Activated T-cell treated with anti-CD3 and anti-CD28 coated beads for 24 hours (primary cell): ENCODE data around the gene G3BP1.
A peak's percentile ranks its signal among the peaks of the same experiment; 100 is the strongest.
"Not testable (repeated sequence)": the region's sequence is repeated elsewhere in the genome, so short reads cannot be mapped to it uniquely, and the experiment has no call there.

ENCODE experiments used
- DNase-seq: peaks from one replicate; pipeline ENCODE4 v3.0.0-alpha.2; 2020; ENCODE audit warnings: low read depth

G3BP1 gene

DNA sequence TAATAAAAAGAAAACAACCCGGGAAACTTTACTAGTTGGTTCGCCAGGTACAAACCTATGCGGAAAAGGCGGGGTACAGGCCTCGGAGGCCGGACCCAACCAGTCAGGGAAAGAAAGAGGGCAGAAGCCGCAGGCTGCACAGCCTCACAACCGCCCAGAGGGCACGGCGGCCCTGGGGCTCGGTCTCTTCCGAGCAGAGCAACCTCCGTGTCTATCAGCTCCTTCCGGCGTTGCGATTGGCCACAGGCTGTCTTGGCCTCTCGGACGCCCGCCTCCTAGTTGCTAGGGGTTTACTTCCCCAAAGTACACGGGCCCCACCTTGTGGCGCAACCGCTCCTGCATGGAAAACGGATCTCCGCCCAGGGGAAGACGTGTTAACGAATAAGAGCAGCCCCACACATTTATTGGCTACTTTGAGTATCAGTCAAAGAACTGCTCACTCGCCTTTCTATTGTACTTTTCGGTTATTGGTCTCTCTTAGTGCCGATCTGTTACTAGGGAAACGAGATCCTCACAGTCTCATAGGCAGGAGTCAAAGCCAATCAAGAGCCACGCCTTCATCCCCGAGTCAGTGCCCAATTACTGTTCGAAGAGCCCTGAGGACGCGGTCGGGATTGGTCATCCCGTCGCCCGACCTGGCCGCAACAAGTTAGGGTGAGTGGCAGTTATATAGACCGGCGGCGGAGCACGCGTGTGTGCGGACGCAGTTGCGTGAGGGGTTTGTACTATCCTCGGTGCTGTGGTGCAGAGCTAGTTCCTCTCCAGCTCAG lies at the start of gene G3BP1:
Gene G3BP1, plus strand, starts transcription at position 696 of the 770 bp plus-strand sequence. CDS start 14,667 bp downstream, outside the sequence.
- peak; percentile 100 for DNase-seq

- DNase-seq = no peak
Observed at GRCh38 chr5:151722546-151722945, 49.2 kb upstream of the G3BP1 start.

DNA sequence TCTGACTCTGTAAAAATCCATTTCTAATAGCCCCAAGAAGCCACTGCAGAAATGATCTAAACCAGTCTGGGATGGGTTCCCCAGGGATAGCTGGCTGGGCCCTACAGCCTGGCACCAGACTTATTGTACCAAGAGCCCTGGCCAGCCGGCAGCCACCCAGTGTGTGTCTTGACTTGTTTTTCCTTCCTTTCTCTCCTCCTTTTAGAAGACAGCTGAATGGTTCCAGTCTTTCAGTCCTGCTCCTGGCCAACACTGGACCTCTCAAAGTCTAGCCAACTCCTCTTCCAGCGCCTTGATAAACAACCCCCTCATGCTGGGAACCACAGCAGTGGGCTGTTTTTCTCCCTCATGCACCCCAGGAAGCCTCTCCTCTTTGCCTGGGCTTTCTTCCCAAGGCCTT lies 47.4 kb upstream of the G3BP1 start:
- no peak for DNase-seq

DNA sequence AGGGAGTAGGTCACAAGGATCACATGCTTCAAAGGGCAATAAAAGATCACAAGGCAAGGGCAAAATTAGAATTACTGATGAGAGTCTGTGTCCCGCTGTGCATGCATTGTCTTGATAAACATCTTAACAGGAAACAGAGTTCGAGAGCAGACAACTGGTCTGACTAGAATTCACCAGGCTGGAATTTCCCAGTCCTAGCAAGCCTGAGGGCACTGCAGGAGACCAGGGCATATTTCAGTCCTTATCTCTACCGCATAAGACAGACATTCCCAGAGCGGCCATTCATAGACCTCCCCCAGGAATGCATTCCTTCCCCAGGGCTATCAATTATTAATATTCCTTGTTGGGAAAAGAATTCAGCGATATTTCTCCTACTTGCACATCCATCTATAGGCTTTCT lies 42.2 kb upstream of the G3BP1 start:
- not testable (repeated sequence) for DNase-seq

GRCh38 chr5:151730381-151730780 lies 41.4 kb upstream of the G3BP1 start:
- DNase-seq = no peak

DNA sequence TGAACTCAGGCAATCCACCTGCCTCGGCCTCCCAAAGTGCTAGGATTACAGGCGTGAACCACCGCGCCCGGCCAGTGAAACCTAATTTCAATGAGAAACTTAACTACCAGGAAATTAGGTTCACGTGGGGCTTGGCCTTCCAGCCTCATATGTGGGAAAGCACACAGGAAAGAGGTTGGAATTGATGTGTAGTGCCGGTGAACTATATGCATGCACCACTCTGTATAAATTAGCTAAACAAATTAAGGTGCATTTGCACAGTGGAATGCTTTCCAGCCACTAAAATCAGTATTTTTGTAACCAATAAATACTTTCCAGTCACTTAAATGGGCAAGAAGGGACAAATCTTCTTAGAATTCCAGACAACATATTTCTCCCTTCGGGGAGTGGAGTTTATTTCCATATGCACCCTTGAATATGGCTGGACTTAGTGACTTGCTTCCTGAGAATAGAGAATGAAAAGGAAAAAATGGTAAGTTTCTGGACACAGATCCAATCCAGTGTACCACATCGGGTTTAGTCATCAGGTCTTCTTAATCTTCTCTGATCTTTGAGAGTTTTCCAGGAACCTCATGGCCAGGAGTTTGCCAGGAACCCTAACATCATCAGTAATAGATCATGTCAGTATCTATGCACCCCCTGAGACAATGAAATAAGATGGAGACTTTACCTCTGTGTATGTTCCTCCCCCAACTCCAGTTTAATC lies 38.2 kb upstream of the G3BP1 start:
- no peak for DNase-seq

DNA sequence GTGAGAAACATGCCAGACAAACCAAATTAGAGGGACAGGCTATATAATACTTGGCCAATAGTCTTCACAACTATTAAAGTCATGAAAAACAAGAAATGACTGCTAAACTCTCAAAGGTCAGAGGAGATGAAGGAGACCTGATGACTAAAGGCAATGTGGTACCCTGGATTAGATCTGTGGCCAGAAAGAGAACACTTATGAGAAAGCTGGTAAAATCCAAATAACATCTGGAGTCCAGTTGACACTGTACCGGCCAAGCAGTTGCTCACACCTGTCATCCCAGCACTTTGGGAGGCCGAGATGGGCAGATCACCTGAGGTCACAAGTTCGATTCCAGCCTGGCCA lies 37.7 kb upstream of the G3BP1 start:
- no peak for DNase-seq

DNA sequence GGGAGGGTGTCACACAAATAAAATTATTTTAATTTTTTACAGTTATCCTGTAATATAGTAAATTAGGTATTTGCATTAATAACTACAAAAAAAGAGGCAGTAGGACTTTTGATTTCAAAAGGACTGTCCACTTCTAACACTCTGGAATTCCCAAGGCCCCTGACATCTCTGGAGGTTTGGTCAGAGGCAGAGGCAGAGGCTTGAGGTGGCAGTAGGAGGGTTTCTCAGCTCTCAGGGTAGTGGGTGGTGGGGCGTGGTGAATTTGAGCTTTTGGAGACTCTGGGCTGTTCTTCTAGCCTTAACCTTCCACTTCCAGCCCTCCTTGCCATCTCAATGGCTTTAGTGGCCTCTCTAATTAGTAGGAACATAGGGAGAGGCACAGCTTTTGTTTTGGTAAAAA lies 36.1 kb upstream of the G3BP1 start:
- no peak for DNase-seq

- DNase-seq = no peak
Observed at GRCh38 chr5:151737431-151737830, 34.3 kb upstream of the G3BP1 start.

DNA sequence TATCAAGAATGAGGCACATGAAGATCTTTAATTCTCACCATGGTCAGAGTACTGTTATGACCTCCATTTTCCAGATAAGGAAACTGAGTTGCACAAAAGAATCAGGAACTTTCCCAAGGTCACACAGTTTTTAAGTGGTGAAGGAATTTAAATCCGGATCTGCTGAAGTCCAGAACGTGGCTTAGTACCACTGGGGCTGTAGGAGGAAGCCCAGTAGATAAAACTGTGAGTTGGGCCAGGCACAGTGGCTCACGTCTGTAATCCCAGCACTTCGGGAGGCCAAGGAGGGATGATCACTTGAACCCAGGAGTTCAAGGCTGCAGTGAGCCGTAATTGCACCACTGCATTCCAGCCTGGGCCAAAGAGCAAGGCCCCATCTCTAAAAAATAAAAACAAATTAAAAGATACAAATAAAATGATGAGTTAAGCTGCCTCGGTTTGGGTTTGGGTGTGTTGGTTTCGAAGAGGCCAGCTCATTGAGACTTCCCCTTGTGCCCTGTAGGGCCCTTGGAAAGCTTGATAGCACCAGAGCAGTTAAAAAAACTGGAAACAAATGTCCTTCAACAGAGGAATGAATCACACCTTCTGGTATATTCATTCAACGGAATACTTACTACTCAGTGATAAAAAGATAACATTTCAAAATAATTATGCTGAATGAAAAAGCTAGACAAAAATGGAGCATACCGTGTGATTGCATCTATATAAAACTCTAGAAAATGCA lies 33.5 kb upstream of the G3BP1 start:
- DNase-seq = no peak

DNA sequence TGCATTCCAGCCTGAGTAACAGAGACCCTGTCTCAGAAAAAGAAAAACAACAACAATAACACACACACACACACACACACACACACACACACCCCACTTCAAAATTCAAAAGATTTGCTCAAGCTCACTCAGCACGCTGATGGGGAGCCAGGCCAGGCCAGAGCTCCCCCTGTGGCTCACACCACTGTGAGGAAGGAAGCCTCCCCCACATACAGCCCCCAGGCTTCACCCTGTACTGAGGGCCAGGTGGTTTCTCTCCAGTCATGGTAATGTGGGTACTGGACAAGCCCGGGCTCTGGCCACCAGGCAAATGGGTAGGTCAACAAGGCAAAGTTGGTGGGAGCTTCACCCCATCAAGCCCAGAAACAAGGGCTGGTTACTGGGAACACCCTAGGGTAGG lies 32.4 kb upstream of the G3BP1 start:
- no peak for DNase-seq

- DNase-seq = no peak
Observed at GRCh38 chr5:151739939-151740335, 31.8 kb upstream of the G3BP1 start.

GRCh38 chr5:151740336-151740942 lies 31.3 kb upstream of the G3BP1 start:
- peak; percentile 23 for DNase-seq

GRCh38 chr5:151740958-151741373 lies 30.8 kb upstream of the G3BP1 start:
- no peak for DNase-seq

GRCh38 chr5:151741678-151742423 lies 29.9 kb upstream of the G3BP1 start:
- no peak for DNase-seq

DNA sequence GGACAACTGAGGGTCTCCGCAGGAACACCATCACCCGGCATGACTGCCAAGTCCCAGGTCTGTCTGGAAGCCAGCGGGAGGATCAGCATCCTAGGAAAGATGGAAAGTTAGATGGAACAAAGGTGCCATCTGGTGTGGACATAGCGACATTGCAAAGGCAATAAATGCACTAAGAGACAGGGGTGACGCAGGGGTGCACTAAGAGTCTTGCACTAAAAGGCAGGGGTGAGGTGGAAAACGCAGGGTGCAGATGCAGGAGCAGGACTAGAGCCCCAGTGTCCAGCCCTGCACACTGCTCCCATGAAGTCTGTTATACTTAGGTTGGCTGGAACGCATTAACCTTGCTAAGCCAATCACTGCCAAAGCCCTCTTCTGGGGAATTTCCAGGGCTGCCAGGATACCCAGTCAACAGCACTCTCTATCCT lies 28.9 kb upstream of the G3BP1 start:
- no peak for DNase-seq

GRCh38 chr5:151743530-151743929 lies 28.2 kb upstream of the G3BP1 start:
- DNase-seq = no peak

- peak; percentile 11 for DNase-seq
Observed at GRCh38 chr5:151745071-151745705, 26.6 kb upstream of the G3BP1 start.

GRCh38 chr5:151750121-151750520 lies 21.6 kb upstream of the G3BP1 start:
- DNase-seq = no peak

GRCh38 chr5:151751091-151751490 lies 20.7 kb upstream of the G3BP1 start:
- no peak for DNase-seq

DNA sequence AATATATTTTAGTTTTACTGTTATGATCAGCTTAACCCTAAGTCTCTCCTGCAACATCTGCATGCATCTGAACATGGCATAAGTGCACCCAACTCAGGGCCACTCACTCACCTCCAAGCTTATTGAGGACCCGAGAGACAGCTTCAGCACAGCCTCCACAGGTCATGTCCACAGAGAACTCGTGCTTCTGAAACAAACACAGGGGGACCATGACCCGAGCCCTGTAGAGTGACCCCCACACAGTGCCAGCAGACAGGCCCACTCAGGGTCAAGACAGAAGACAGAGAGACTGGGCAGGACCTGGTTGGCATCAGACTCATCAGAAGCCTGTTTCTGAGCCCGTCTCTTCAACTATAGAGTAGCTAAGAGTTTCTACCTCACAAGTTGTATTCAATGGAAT lies 20.2 kb upstream of the G3BP1 start:
- no peak for DNase-seq
